ENCODE results near the gene ELMOD3. TPM values are rescaled to one million over a fixed set of nuclear protein-coding genes. Genes with fewer than 3 reads are reported as not detected.
A peak's percentile ranks its signal among the peaks of the same experiment; 100 is the strongest.

ELMOD3 gene
- total and polyA plus RNA-seq, 2 of the 8 experiments (the other 6 are each of a cell fraction or from before 2014, with no cell fraction given) = 8.5 to 10.2 TPM

DNA sequence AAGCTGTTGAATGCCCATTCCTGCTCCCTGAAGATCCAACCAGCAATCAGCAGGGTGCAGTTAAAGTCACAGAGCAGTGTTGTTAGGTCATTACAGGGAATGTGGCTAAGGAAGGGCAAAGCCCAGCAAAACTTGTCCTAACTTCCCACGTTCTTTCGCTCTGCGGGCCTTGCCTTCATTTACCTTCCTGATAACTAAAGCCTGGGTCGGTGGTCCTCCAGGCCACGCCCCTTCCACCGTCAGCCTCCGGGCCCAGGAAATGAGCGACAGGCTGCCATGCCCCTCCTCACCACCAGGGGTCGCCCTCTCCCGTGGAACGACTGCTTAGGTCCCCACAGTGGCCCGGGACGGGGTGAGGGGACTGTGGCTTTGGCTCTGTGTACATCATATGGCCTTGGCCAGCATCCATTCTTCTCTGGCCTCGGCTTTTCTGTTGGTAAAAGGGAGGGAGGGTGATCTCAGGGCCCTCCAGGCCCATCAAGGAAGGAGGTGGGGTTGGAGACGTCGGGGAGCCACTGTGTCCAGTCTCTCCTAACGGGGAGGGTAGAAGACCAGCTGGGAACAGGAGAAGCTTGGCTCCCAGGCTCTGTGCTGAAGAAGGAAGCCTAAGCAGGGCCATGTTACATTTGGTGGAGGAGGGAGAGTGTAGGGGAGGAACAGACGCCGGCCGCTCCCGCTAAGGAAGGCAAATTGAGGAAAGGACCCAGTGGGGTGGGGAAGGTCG is 66.1 kb downstream of the ELMOD3 start:
- H3K9me3 ChIP-seq (ENCODE audit: insufficient read depth in 2 of 2, low read depth in 1 of 2, low read length in 1 of 2) = no peaks in the 10 kb centered on the region
- H2BK12ac ChIP-seq (ENCODE audit: low read depth, low read length) = 0 out of 2 replicates have a peak overlapping the region, but pooled peaks have one; percentile 20
- no peak overlapping the region for H3K56ac ChIP-seq (replicated peaks; ENCODE audit: insufficient read length, low read depth, low read length)
- H2BK20ac ChIP-seq (ENCODE audit: low read length) = peak overlapping the region; percentile 8; the same call in 1 of the 2 replicates
- no peaks in the 10 kb centered on the region for H4K20me1 ChIP-seq (replicated peaks in 1 of 2; ENCODE audit: control insufficient read depth in 1 of 2, insufficient read depth in 2 of 2, low read length in 2 of 2)
- CTCF ChIA-PET (ENCODE audit: partially characterized antibody) = interaction anchor here (0.5 to 15.1 kb wide), 47 partner anchors 8 to 740 kb away, joined by 3 to 259 read pairs (median 5); partner anchors contain the start of genes CAPG, MAT2A and RNF181
- peak overlapping the region; percentile 84 for H3K4ac ChIP-seq (replicated peaks; ENCODE audit: insufficient read length, low read depth, low read length)
- no peaks in the 10 kb centered on the region for H3K79me1 ChIP-seq (ENCODE audit: low read depth, low read length)
- no peak overlapping the region for H2BK120ac ChIP-seq (replicated peaks; ENCODE audit: low read depth, low read length)
- H3K4me3 ChIP-seq (ENCODE audit: extremely low read depth in 1 of 4, insufficient read depth in 2 of 4, low read depth in 3 of 4, low read length in 4 of 4) = no peak overlapping the region
- H4K5ac ChIP-seq (ENCODE audit: insufficient read length, low read depth, low read length) = peak overlapping the region; percentile 22
- H2AK5ac ChIP-seq (ENCODE audit: low read depth, low read length) = no peak overlapping the region
- H3K9ac ChIP-seq (replicated peaks in 1 of 4; ENCODE audit: extremely low read depth in 1 of 4, low read depth in 3 of 4, low read length in 3 of 4) = no peak overlapping the region
- H3K18ac ChIP-seq (ENCODE audit: extremely low read depth, low read length) = peak overlapping the region; percentile 71
- peak overlapping the region; percentile 79; the same call in 1 of the 2 replicates for H2AFZ ChIP-seq (ENCODE audit: low read length)
- DNase-seq (ENCODE audit: low read depth in 1 of 2, low spot score in 2 of 2) (peak in 1 of 2 experiments; percentile 100), FAIRE-seq (no peak)
- H3K27ac ChIP-seq (ENCODE audit: low read depth, low read length) = no peak overlapping the region
- 33% methylated on average over 22 of the region's 22 CpGs; no CpG with 5 or more reads in 1 of the 2 experiments for WGBS, 2 experiments (ENCODE audit: extremely low coverage in 1 of 2, insufficient coverage in 1 of 2, insufficient read length in 1 of 2, insufficient replicate concordance in 2 of 2, low coverage in 1 of 2, low lambda C conversion rate in 2 of 2, missing lambda C conversion rate in 1 of 2)
- POLR2A ChIA-PET (ENCODE audit: partially characterized antibody) = interaction anchor here (0.8 to 55.3 kb wide), 9 partner anchors 8 to 184 kb away, joined by 3 to 1889 read pairs (median 4); partner anchors contain the start of genes GGCX, MAT2A and TGOLN2
- H4K91ac ChIP-seq (replicated peaks; ENCODE audit: insufficient read length, low read length) = peak overlapping the region; percentile 72
- peaks cover 0 to 20% (median 13%) of the 10 kb centered on the region in 4 experiments; a peak in 6 of 7 replicates for H3K4me1 ChIP-seq (replicated peaks in 1 of 4; ENCODE audit: control insufficient read depth in 3 of 4, insufficient read depth in 4 of 4, low read length in 3 of 4)
- peaks cover 2% of the 10 kb centered on the region; the same call in 1 of the 2 replicates for H3K23me2 ChIP-seq (ENCODE audit: low read depth, low read length)
- peak overlapping the region; percentile 88; the same call in 1 of the 2 replicates for H2BK15ac ChIP-seq (ENCODE audit: low read length)
- no peak overlapping the region; the same call in 1 of the 2 replicates for H2BK5ac ChIP-seq (ENCODE audit: low read depth, low read length)
- H3K4me2 ChIP-seq (ENCODE audit: insufficient read depth in 1 of 2, low read depth in 2 of 2, low read length in 2 of 2) = peak overlapping the region in 1 of 2 experiments; percentile 46; a peak in 2 of 4 replicates
- H3K23ac ChIP-seq (ENCODE audit: insufficient read length) = no peak overlapping the region
- no peaks in the 10 kb centered on the region; a peak in 1 of 7 replicates for H3K27me3 ChIP-seq (replicated peaks in 1 of 4; ENCODE audit: control insufficient read depth in 3 of 4, extremely low read depth in 1 of 4, insufficient read depth in 3 of 4, low read length in 3 of 4)
- H3K14ac ChIP-seq (ENCODE audit: insufficient read length) = no peak overlapping the region
- H3K79me2 ChIP-seq (ENCODE audit: control insufficient read depth in 1 of 2, insufficient read depth in 2 of 2, low read length in 2 of 2) = no peaks in the 10 kb centered on the region
- H3K36me3 ChIP-seq (ENCODE audit: control insufficient read depth in 2 of 4, insufficient read depth in 4 of 4, low read length in 3 of 4) = no peaks in the 10 kb centered on the region
- peak overlapping the region; percentile 54; the same call in 1 of the 2 replicates for H4K8ac ChIP-seq (ENCODE audit: extremely low read depth, insufficient read depth, low read length)
- no peak for TF ChIP-seq ZNF274 (IDR thresholded peaks at IDR 0.05; ENCODE audit: borderline replicate concordance, extremely low read depth, low read length)
- TF ChIP-seq USF2 (IDR thresholded peaks at IDR 0.05; ENCODE audit: low read length) = no peak
- TF ChIP-seq TAF7 (optimal IDR thresholded peaks at IDR 0.05; ENCODE audit: borderline replicate concordance, low read depth, low read length) = no peak
- no peak for TF ChIP-seq SIRT6 (IDR thresholded peaks at IDR 0.05; ENCODE audit: low read length)
- no peak for TF ChIP-seq TAF1 (IDR thresholded peaks at IDR 0.05; ENCODE audit: low read depth, low read length)
- TF ChIP-seq ASH2L (IDR thresholded peaks at IDR 0.05; ENCODE audit: low read length) = peak; percentile 26
- peak in 1 of 2 experiments; percentile 24; a peak in 1 of 3 replicates for TF ChIP-seq EP300 (IDR thresholded peaks at IDR 0.05; ENCODE audit: borderline replicate concordance in 1 of 2, low read depth in 2 of 2, low read length in 2 of 2)
- no peak for TF ChIP-seq SRF (IDR thresholded peaks at IDR 0.05; ENCODE audit: low read depth, low read length)
- no peak for TF ChIP-seq HDAC6 (IDR thresholded peaks at IDR 0.05; ENCODE audit: low read depth, low read length)
- TF ChIP-seq CBX8 (IDR thresholded peaks at IDR 0.05; ENCODE audit: borderline replicate concordance, low read depth, low read length) = no peak
- TF ChIP-seq CEBPB (IDR thresholded peaks at IDR 0.05; ENCODE audit: low read depth, low read length) = no peak

Measured in H1 (cell line).